Panc1 (cell line): ENCODE measurements around the gene MRPL4. TPM values are rescaled to one million over a fixed set of nuclear protein-coding genes. Genes with fewer than 3 reads are reported as not detected.

Experiments used
- ATAC-seq: fragments of 200-7000 bp; cut with Tn5 transposase; 2 replicates; pipeline ENCODE4 v1.9.1; 2020; ENCODE audit warnings: mild to moderate bottlenecking, moderate library complexity
- BruUV-seq: library from RNA; stranded (reverse); fragments of 400-500 nt; replicated peaks from 2 replicates; lab custom pipeline; 2021; lab: Mats Ljungman, UMichigan
- CTCF ChIA-PET: fragments of 300-600 bp; sonication (Branson Sonifier 250); formaldehyde crosslinking; loops from one replicate; lab custom pipeline; 2022; ENCODE audit warnings: antibody characterized with exemption; lab: Charles Lee
- POLR2A ChIA-PET: fragments of 300-600 bp; sonication (Branson Sonifier 250); formaldehyde crosslinking; loops from one replicate; lab custom pipeline; 2022; ENCODE audit warnings: antibody characterized with exemption; lab: Charles Lee
- DNase-seq: peaks from one replicate; pipeline ENCODE4 v3.0.0-alpha.2; 2010; ENCODE audit warnings: low read depth, low spot score
- H3K27ac ChIP-seq: 2 replicates; pipeline ENCODE4 v1.5.1; 2011; ENCODE audit warnings: mild to moderate bottlenecking, low read length, inconsistent platforms
- H3K27me3 ChIP-seq: fragments of 200-500 bp; sonication (Bioruptor generic); 2 replicates; pipeline ENCODE4 v1.6.0; 2014; ENCODE audit warnings: low read length, inconsistent platforms; ENCODE audit not compliant: control insufficient read depth, insufficient read depth
- H3K36me3 ChIP-seq: fragments of 200-500 bp; sonication (Bioruptor generic); 2 replicates; pipeline ENCODE4 v1.5.1; 2014; ENCODE audit warnings: inconsistent platforms, mild to moderate bottlenecking, low read length, moderate library complexity; ENCODE audit not compliant: control insufficient read depth, insufficient read depth
- H3K4me1 ChIP-seq: 2 replicates; pipeline ENCODE4 v1.5.1; 2011; ENCODE audit warnings: inconsistent platforms, mild to moderate bottlenecking, low read length, moderate library complexity; ENCODE audit not compliant: control insufficient read depth, insufficient read depth
- H3K4me3 ChIP-seq, 2 experiments: 2 replicates each; pipeline ENCODE4 v1.5.1; 2011 to 2012; ENCODE audit warnings: low read depth in 2 of 2, low read length in 2 of 2, mild to moderate bottlenecking in 2 of 2, inconsistent platforms in 1 of 2, moderate library complexity in 1 of 2
- H3K9me3 ChIP-seq: fragments of 200-500 bp; sonication (Bioruptor generic); 2 replicates; pipeline ENCODE4 v1.5.1; 2014; ENCODE audit warnings: low read depth, mild to moderate bottlenecking, inconsistent platforms, low read length, moderate library complexity; ENCODE audit not compliant: control insufficient read depth, insufficient read depth
- POLR2AphosphoS5 ChIP-seq: IDR thresholded peaks from 2 replicates; pipeline ENCODE4 v1.6.1; 2012; ENCODE audit warnings: mild to moderate bottlenecking, low read depth, low read length, moderate library complexity
- SIN3A ChIP-seq: IDR thresholded peaks from 2 replicates; pipeline ENCODE4 v1.6.1; 2012; ENCODE audit warnings: low read depth, mild to moderate bottlenecking, low read length, moderate library complexity, borderline replicate concordance; ENCODE audit not compliant: insufficient read depth
- TCF7L2 ChIP-seq: IDR thresholded peaks from 2 replicates; pipeline ENCODE4 v1.6.1; 2011; ENCODE audit warnings: mild to moderate bottlenecking, low read depth, low read length, inconsistent platforms
- in situ Hi-C: cut with HindIII; loops from 2 replicates; pipeline ENCODE4 v1.10.0; 2016; ENCODE audit warnings: low sequenced_read_pairs, low pct_unique_long_range_greater_than_20kb
- intact Hi-C: fragments of 100-400 bp; cut with micrococcal nuclease; formaldehyde crosslinking; loops from one replicate; pipeline ENCODE4 v1.10.0; 2022; ENCODE audit not compliant: unreplicated experiment
- total RNA-seq: library from RNA; stranded (reverse); gene quantifications from one replicate; pipeline ENCODE4 v1.2.1, GENCODE V29; 2021; ENCODE audit not compliant: unreplicated experiment
- TF ChIP-seq, protein P1 (sequence below), 2 experiments: IDR thresholded peaks; 2 replicates each; pipeline ENCODE4 v1.6.1; 2011 to 2012; ENCODE audit warnings: low read depth in 2 of 2, control low read depth in 1 of 2, low read length in 1 of 2, mild to moderate bottlenecking in 1 of 2, moderate library complexity in 1 of 2; ENCODE audit not compliant: insufficient read depth in 1 of 2
- TF ChIP-seq, protein P2 (sequence below): fragments of 450-650 bp; IDR thresholded peaks from 2 replicates; pipeline ENCODE4 v1.5.1; 2017; ENCODE audit warnings: mild to moderate bottlenecking

The MRPL4 gene
- total RNA-seq, 1 experiment from 2014 or later: 62.8 TPM

DNA sequence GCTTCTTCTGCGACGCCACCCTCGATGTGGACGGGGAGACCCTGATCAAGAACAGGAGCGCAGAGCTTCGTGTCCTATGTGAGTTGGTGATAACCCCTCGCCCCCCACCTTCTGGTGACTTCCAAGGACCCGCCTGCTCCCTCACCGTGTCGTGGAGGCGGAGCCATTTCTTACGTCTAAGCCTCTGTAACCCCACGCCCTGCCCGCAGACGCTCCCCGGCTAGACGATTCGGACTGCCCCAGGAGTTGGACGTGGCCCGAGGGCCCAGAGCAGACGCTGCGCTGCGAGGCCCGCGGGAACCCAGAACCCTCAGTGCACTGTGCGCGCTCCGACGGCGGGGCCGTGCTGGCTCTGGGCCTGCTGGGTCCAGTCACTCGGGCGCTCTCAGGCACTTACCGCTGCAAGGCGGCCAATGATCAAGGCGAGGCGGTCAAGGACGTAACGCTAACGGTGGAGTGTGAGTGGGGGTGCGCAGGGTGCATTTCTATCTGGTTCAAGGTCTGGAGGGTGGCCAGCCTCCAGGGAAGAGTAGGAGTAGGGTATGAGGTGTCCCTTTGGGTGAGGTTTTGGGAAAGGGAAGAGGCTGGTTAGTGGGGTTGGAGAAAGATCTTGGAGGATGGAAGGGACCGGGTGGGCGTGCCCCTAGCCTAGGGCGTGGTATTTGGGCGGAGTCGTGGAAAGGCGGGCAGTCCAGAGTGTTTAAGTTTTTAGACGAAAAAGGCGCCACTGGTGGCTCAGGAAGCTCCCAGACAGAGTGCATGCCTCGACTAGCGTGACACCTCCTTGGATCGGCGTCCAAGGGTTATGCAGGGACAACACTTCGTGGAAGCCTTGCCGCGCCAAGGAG, 41.0 kb downstream of the MRPL4 start:
- intact Hi-C loops (no loop called here), in situ Hi-C loops (no loop called here)
- CTCF ChIA-PET: no interaction called here

DNA sequence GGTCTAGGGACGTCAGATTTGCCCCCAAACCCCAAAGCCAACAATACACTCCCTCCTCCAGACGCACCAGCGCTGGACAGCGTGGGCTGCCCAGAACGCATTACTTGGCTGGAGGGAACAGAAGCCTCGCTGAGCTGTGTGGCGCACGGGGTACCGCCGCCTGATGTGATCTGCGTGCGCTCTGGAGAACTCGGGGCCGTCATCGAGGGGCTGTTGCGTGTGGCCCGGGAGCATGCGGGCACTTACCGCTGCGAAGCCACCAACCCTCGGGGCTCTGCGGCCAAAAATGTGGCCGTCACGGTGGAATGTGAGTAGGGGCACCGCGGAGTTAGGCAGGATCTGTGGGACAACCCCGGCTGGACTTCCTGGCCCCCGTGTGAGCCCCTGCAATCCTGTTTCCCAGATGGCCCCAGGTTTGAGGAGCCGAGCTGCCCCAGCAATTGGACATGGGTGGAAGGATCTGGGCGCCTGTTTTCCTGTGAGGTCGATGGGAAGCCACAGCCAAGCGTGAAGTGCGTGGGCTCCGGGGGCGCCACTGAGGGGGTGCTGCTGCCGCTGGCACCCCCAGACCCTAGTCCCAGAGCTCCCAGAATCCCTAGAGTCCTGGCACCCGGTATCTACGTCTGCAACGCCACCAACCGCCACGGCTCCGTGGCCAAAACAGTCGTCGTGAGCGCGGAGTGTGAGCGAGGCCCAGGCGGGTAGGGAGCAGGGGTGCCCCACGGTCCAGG, 41.8 kb downstream of the MRPL4 start:
- H3K27ac ChIP-seq: no peak overlapping the region
- BruUV-seq: no TSS peak
- intact Hi-C loops (no loop called here), in situ Hi-C loops (no loop called here)
- ChIA-PET CTCF (no interaction called here), POLR2A (no interaction called here)
- no peak overlapping the region for H3K4me3 ChIP-seq
- no peaks in the 10 kb centered on the region for H3K36me3 ChIP-seq
- DNase-seq (no peak), ATAC-seq (no peak)
- no peaks in the 10 kb centered on the region for H3K4me1 ChIP-seq
- H3K9me3 ChIP-seq: no peaks in the 10 kb centered on the region
- no peaks in the 10 kb centered on the region for H3K27me3 ChIP-seq
- TF ChIP-seq SIN3A: no peak

More for the DNA sequence above, 41.0 kb downstream of the MRPL4 start:
- peak overlapping the region; percentile 39; the same call in 1 of the 2 replicates for H3K27ac ChIP-seq
- peak overlapping the region; percentile 53 to 79 for H3K4me3 ChIP-seq
- TSS peak; percentile 61 for BruUV-seq
- no peak for DNase-seq
- H3K36me3 ChIP-seq: no peaks in the 10 kb centered on the region
- no peaks in the 10 kb centered on the region for H3K27me3 ChIP-seq
- no peaks in the 10 kb centered on the region for H3K9me3 ChIP-seq
- ATAC-seq: no peak
- TF ChIP-seq POLR2AphosphoS5 (no peak), TCF7L2 (no peak), SIN3A (no peak)
- TF ChIP-seq, protein P1, sequence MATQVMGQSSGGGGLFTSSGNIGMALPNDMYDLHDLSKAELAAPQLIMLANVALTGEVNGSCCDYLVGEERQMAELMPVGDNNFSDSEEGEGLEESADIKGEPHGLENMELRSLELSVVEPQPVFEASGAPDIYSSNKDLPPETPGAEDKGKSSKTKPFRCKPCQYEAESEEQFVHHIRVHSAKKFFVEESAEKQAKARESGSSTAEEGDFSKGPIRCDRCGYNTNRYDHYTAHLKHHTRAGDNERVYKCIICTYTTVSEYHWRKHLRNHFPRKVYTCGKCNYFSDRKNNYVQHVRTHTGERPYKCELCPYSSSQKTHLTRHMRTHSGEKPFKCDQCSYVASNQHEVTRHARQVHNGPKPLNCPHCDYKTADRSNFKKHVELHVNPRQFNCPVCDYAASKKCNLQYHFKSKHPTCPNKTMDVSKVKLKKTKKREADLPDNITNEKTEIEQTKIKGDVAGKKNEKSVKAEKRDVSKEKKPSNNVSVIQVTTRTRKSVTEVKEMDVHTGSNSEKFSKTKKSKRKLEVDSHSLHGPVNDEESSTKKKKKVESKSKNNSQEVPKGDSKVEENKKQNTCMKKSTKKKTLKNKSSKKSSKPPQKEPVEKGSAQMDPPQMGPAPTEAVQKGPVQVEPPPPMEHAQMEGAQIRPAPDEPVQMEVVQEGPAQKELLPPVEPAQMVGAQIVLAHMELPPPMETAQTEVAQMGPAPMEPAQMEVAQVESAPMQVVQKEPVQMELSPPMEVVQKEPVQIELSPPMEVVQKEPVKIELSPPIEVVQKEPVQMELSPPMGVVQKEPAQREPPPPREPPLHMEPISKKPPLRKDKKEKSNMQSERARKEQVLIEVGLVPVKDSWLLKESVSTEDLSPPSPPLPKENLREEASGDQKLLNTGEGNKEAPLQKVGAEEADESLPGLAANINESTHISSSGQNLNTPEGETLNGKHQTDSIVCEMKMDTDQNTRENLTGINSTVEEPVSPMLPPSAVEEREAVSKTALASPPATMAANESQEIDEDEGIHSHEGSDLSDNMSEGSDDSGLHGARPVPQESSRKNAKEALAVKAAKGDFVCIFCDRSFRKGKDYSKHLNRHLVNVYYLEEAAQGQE (IDR thresholded peaks at IDR 0.05; ENCODE audit: insufficient read depth in 1 of 2, low read depth in 2 of 2, low read length in 1 of 2): no peak
- TF ChIP-seq, protein P2, sequence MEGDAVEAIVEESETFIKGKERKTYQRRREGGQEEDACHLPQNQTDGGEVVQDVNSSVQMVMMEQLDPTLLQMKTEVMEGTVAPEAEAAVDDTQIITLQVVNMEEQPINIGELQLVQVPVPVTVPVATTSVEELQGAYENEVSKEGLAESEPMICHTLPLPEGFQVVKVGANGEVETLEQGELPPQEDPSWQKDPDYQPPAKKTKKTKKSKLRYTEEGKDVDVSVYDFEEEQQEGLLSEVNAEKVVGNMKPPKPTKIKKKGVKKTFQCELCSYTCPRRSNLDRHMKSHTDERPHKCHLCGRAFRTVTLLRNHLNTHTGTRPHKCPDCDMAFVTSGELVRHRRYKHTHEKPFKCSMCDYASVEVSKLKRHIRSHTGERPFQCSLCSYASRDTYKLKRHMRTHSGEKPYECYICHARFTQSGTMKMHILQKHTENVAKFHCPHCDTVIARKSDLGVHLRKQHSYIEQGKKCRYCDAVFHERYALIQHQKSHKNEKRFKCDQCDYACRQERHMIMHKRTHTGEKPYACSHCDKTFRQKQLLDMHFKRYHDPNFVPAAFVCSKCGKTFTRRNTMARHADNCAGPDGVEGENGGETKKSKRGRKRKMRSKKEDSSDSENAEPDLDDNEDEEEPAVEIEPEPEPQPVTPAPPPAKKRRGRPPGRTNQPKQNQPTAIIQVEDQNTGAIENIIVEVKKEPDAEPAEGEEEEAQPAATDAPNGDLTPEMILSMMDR: no peak
- POLR2A ChIA-PET: no interaction called here
- no peaks in the 10 kb centered on the region for H3K4me1 ChIP-seq

DNA sequence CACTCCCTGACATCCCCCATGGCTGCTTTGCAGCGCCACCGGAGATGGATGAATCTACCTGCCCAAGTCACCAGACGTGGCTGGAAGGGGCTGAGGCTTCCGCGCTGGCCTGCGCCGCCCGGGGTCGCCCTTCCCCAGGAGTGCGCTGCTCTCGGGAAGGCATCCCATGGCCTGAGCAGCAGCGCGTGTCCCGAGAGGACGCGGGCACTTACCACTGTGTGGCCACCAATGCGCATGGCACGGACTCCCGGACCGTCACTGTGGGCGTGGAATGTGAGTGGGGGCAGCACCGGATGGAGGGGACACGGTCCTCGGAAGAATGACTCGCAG, 42.3 kb downstream of the MRPL4 start:
- Histone ChIP-seq H3K4me3 (no peak overlapping the region), H3K27me3 (no peaks in the 10 kb centered on the region), H3K36me3 (no peaks in the 10 kb centered on the region), H3K27ac (no peak overlapping the region), H3K4me1 (no peaks in the 10 kb centered on the region), H3K9me3 (no peaks in the 10 kb centered on the region)
- in situ Hi-C loops (no loop called here), intact Hi-C loops (no loop called here)
- CTCF ChIA-PET: no interaction called here
- POLR2A ChIA-PET: no interaction called here
- DNase-seq (no peak), ATAC-seq (no peak)
- BruUV-seq: no TSS peak
- TF ChIP-seq, protein P1 (IDR thresholded peaks at IDR 0.05; ENCODE audit: insufficient read depth in 1 of 2, low read depth in 2 of 2, low read length in 1 of 2): no peak
- no peak for TF ChIP-seq POLR2AphosphoS5
